AG04449 (cell line): ENCODE measurements around the gene TLX2.
"Not testable (repeated sequence)": the region's sequence is repeated elsewhere in the genome, so short reads cannot be mapped to it uniquely, and the experiment has no call there.

Experiments used
- CTCF ChIA-PET: fragments of 350-600 bp; formaldehyde crosslinking; extraction: SDS; loops from one replicate; lab custom pipeline; 2021; ENCODE audit warnings: antibody characterized with exemption; lab: Yijun Ruan, JAX
- POLR2A ChIA-PET: fragments of 400-600, 350-600 bp; formaldehyde crosslinking; extraction: SDS; loops from one replicate; lab custom pipeline; 2020; ENCODE audit warnings: antibody characterized with exemption, inconsistent platforms; lab: Yijun Ruan, JAX
- DNase-seq: peaks from one replicate; pipeline ENCODE4 v3.0.0-alpha.2; 2010; ENCODE audit warnings: low read depth, low spot score
- H3K4me3 ChIP-seq: 2 replicates; pipeline ENCODE4 v1.5.1; 2011; ENCODE audit warnings: low read depth, mild to moderate bottlenecking, control low read depth, low read length
- TF ChIP-seq, protein P1 (sequence below): IDR thresholded peaks from one replicate; pipeline ENCODE4 v1.5.1; 2011; ENCODE audit warnings: mild to moderate bottlenecking, moderate library complexity, low read length, control low read depth, inconsistent platforms; ENCODE audit not compliant: insufficient read depth; ENCODE audit errors: missing control alignments

Gene TLX2

DNA sequence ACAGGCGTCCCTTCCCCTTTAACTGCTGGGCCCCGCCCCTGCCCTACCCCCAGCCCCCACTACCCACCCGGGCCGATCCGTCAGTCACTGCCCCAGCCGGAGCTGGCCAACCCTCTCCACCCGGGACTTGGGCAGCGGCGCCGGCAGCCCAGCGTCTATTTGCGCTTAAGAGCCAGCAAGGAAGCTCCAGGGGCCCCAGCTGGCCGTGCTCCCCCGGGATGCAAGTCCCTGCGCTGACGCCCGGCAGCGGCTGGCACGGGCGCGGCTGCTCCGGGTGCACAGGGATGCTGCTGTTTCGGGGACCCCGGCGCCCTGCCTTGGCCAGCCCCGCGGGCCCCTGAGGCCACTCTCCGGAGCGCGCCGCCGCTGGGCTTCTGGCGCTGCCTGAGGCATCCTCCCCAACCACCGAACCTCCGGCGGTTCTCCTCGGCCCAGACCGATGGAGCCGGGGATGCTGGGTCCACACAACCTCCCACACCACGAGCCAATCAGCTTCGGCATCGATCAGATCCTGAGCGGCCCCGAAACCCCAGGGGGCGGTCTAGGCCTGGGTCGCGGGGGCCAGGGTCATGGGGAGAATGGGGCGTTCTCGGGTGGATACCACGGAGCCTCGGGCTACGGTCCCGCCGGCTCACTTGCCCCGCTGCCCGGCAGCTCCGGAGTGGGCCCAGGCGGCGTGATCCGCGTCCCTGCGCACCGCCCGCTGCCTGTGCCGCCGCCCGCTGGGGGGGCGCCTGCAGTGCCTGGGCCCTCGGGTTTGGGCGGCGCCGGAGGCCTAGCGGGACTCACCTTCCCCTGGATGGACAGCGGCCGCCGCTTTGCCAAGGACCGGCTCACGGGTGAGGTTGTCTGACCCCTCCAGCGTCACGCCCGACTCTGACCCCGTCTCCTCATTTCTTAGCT lies at the start of gene TLX2:
Gene TLX2, plus strand, starts transcription at position 83 of the 903 bp plus-strand sequence. Its CDS starts 357 bp downstream, at position 440.
- CTCF ChIA-PET, result interaction anchor here (2.0 kb wide), 1 partner anchor 12 kb away, joined by 4 read pairs; the partner anchor contains the start of gene DQX1
- TF ChIP-seq, protein P1, sequence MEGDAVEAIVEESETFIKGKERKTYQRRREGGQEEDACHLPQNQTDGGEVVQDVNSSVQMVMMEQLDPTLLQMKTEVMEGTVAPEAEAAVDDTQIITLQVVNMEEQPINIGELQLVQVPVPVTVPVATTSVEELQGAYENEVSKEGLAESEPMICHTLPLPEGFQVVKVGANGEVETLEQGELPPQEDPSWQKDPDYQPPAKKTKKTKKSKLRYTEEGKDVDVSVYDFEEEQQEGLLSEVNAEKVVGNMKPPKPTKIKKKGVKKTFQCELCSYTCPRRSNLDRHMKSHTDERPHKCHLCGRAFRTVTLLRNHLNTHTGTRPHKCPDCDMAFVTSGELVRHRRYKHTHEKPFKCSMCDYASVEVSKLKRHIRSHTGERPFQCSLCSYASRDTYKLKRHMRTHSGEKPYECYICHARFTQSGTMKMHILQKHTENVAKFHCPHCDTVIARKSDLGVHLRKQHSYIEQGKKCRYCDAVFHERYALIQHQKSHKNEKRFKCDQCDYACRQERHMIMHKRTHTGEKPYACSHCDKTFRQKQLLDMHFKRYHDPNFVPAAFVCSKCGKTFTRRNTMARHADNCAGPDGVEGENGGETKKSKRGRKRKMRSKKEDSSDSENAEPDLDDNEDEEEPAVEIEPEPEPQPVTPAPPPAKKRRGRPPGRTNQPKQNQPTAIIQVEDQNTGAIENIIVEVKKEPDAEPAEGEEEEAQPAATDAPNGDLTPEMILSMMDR, result no peak
- H3K4me3 ChIP-seq, result no peak within 1 kb of the TSS
- POLR2A ChIA-PET, result no interaction called here
- no peak for DNase-seq

DNA sequence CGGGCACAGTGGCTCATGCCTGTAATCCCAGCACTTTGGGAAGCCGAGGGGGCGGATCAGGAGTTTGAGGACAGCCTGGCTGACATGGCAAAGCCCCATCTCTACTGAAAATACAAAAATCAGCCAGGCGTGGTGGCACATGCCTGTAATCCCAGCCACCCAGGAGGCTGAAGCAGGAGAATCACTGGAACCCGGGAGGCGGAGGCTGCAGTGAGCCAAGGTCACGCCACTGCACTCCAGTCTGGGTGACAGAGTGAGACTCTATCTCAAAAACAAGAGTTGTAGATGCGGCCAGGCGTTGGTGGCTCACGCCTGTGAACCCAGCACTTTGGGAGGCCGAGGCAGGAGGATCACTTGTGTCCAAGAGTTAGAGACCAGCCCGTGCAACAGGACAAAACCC lies 43.5 kb upstream of the TLX2 start:
- not testable (repeated sequence) for H3K4me3 ChIP-seq, DNase-seq
- ChIA-PET POLR2A (interaction anchor here (1.0 to 2.6 kb wide), 5 partner anchors 10 to 31 kb away, joined by 3 to 12 read pairs (median 3); partner anchors contain the start of genes CCDC142, TTC31 and WBP1), CTCF (interaction anchor here (1.1 to 4.1 kb wide), 3 partner anchors 12 to 117 kb away, joined by 3 to 32 read pairs (median 10); partner anchors contain the start of genes CCDC142 and TTC31)

DNA sequence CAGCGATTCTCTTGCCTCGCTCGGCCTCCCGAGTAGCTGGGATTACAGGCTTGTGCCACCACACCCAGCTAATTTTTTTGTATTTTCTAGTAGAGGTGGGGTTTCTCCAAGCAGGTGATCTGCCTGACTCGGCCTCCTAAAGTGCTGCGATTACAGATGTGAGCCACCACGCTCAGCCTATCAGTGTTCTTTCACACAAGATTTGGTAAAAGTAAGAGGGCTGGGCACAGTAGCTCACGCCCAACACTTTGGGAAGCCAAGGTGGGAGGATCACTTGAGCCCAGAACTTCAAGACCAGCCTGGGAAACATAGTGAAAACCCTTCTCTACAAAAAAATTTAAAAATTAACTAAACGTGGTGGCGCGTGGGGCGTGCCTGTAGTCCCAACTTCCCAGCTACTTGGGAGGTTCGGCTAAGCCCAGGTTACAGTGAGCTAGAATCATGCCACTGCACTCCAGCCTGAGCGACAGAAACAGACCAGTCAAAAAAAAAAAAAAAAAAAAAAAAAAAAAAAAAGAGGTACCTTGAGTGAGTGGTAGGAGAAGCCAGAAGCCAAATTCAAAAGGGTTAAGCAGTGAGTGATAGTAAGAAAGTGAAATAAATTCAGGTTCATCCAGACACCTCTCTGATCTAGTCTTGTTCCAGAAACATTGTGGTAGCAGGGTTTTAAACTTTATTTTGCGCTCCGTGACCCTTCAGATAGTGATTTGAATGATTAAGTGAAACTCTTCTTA lies 42.8 kb upstream of the TLX2 start:
- peak overlapping the region; percentile 88 for H3K4me3 ChIP-seq
- ChIA-PET POLR2A (interaction anchor here (0.7 to 2.6 kb wide), 6 partner anchors 10 to 48 kb away, joined by 3 to 12 read pairs (median 4); partner anchors contain the start of genes CCDC142, TTC31 and WBP1), CTCF (interaction anchor here (1.1 to 4.1 kb wide), 4 partner anchors 11 to 116 kb away, joined by 3 to 32 read pairs (median 7); partner anchors contain the start of genes CCDC142 and TTC31)
- DNase-seq, result no peak
- TF ChIP-seq, protein P1, result no peak

DNA sequence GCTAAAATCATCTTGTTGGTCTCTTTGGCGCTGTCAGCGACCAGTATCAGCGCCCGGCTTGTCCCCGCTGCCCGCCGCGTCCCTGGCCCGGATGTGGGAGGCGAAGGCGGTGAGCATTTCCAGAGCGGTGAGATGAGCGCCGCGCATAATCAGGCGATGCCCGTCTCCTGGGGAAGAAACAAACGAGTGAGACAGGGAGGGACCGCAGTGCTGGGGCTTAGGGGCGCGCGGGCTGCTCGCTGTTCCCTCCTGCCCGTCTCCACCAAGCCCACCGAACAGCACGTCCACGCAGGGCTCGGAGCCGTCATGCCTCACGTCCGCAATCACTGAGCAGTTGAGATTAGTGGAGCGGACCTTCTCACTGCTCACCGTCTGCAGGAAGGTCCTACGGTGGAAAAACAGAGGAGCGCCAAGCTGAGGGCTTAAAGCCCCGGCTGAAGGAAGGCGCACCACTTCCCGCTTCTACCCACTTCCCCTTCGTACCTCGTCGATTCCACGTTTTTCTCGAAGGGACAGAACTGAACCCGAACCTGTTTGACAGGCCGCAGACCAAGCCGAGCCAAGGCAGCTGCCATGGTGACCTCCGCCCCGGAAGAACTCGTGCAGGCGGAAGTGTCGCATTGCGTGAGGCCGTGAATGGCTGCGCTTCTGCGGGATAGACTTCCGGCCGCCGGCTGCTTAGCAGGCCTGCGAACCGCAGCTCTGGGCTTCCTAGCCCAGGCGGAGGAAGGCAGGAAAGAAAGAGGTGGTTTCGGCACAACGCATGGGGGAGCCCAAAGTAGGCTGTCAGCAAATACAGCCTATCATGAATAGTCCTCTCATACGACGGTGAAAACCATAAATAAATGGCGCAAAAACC lies 41.9 kb upstream of the TLX2 start, which contains the start of gene MRPL53:
Gene MRPL53, minus strand, starts transcription at position 595 of the 859 bp plus-strand sequence. Its CDS starts 20 bp downstream, at position 575.
- ChIA-PET POLR2A (interaction anchor here (0.7 to 2.6 kb wide), 11 partner anchors 9 to 115 kb away, joined by 3 to 12 read pairs (median 3); partner anchors contain the start of genes CCDC142, TTC31 and WBP1), CTCF (interaction anchor here (1.2 to 4.1 kb wide), 4 partner anchors 10 to 117 kb away, joined by 4 to 32 read pairs (median 8); partner anchors contain the start of genes CCDC142 and TTC31)
- peak; percentile 47 for DNase-seq
- TF ChIP-seq, protein P1, result no peak
- peak within 1 kb of the TSS; percentile 88 for H3K4me3 ChIP-seq

DNA sequence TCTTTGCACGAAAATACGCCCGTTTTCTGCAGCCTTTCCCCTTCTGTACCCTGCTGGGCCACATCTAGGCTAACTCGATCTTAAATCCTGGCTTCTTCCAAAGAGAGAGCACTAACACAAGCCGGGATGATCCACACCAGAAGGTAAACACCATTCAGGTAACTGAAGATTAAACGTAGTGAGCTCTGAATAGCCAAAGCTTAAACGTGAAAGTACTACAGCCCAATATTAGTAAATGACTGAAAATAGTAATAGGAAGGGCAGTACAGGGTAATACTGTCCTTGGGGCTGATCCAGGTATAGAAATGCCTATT lies 41.3 kb upstream of the TLX2 start:
- DNase-seq, result no peak
- POLR2A ChIA-PET, result interaction anchor here (0.8 to 2.6 kb wide), 7 partner anchors 8 to 115 kb away, joined by 3 to 12 read pairs (median 5); partner anchors contain the start of genes CCDC142 and WBP1
- TF ChIP-seq, protein P1, result no peak
- H3K4me3 ChIP-seq, result peak overlapping the region; percentile 88
- CTCF ChIA-PET, result interaction anchor here (1.2 to 4.1 kb wide), 3 partner anchors 9 to 116 kb away, joined by 4 to 32 read pairs (median 7); partner anchors contain the start of genes CCDC142 and TTC31
